ENCODE data around the gene TMCO2. TPM values are rescaled to one million over a fixed set of nuclear protein-coding genes. Genes with fewer than 3 reads are reported as not detected.

Gene TMCO2
- total RNA-seq, 4 donors from 2014 or later = not detected

DNA sequence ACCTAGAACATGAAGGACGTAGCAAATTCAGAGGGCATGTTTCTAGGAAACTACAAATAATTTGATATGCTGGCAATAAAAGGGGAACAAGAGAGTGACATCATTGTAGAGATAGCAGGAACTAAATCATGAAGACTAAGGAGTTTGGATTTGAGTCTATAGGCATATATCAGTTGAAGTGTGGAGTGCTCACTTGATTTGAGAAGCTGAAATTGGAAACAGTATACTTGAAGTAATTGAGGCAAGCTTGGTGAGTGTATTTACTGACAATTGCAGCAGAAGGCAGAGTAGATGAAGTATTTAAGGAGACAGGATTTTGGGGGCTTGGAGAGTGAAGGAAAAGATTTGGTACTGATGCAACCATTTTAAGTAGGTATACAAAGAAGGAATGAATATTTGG is 6.4 kb upstream of the TMCO2 start:
- 70 to 75% methylated on average over 1 of the region's 1 CpG for WGBS, 2 donors (ENCODE audit: low coverage in 1 of 2)

DNA sequence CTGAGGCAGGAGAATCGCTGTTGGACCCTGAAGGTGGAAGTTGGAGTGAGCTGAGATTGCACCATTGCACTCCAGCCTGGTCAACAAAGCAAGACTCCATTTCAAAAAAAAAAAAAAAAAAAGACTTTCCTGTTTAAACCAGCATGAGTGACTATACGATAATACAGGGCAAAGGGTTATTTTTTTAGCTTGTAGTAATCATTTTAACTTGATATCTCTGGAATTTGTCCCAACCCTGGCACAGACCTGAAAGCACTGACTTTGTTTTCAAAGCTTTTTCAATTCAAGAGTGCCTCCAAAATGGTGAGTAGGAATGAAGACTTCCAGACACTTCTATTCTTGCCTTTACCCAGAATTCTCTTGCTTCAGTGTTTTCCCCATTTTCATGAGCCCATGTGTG is 4.4 kb upstream of the TMCO2 start:
- H3K4me1 ChIP-seq = peaks cover 0 to 6% (median 0%) of the 10 kb centered on the region in 4 donors
- 57 to 60% methylated on average over 2 of the region's 2 CpGs for WGBS, 2 donors (ENCODE audit: low coverage in 1 of 2)
- no peak overlapping the region for H3K4me3 ChIP-seq
- DNase-seq = no peak
- no peaks in the 10 kb centered on the region for H3K36me3 ChIP-seq
- H3K27me3 ChIP-seq = no peaks in the 10 kb centered on the region
- intact Hi-C loops (cut with DNase I; ENCODE audit: low total_unique reads) = no loop called here
- TF ChIP-seq POLR2AphosphoS5 (IDR thresholded peaks at IDR 0.05) (no peak), POLR2A (IDR thresholded peaks at IDR 0.05) (no peak), EP300 (IDR thresholded peaks at IDR 0.05; ENCODE audit: low read depth) (no peak)
- TF ChIP-seq, protein P1, sequence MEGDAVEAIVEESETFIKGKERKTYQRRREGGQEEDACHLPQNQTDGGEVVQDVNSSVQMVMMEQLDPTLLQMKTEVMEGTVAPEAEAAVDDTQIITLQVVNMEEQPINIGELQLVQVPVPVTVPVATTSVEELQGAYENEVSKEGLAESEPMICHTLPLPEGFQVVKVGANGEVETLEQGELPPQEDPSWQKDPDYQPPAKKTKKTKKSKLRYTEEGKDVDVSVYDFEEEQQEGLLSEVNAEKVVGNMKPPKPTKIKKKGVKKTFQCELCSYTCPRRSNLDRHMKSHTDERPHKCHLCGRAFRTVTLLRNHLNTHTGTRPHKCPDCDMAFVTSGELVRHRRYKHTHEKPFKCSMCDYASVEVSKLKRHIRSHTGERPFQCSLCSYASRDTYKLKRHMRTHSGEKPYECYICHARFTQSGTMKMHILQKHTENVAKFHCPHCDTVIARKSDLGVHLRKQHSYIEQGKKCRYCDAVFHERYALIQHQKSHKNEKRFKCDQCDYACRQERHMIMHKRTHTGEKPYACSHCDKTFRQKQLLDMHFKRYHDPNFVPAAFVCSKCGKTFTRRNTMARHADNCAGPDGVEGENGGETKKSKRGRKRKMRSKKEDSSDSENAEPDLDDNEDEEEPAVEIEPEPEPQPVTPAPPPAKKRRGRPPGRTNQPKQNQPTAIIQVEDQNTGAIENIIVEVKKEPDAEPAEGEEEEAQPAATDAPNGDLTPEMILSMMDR (IDR thresholded peaks at IDR 0.05) = no peak
- no peak overlapping the region for H3K27ac ChIP-seq
- no peaks in the 10 kb centered on the region for H3K9me3 ChIP-seq
- in situ Hi-C loops (cut with MboI; ENCODE audit: low pct_ligation_motif_present in 1 of 4, low pct_unique_long_range_greater_than_20kb in 1 of 4, low sequenced_read_pairs in 3 of 4) = no loop called here

More for the DNA sequence above, 6.4 kb upstream of the TMCO2 start:
- TF ChIP-seq, protein P1 (IDR thresholded peaks at IDR 0.05) = no peak
- TF ChIP-seq POLR2AphosphoS5 (IDR thresholded peaks at IDR 0.05) (no peak), EP300 (IDR thresholded peaks at IDR 0.05; ENCODE audit: low read depth) (no peak), POLR2A (IDR thresholded peaks at IDR 0.05) (no peak)
- H3K4me1 ChIP-seq = peaks cover 0 to 6% (median 0%) of the 10 kb centered on the region in 4 donors
- H3K4me3 ChIP-seq = no peak overlapping the region
- no peak overlapping the region for H3K27ac ChIP-seq
- H3K27me3 ChIP-seq = no peaks in the 10 kb centered on the region
- H3K9me3 ChIP-seq = no peaks in the 10 kb centered on the region
- DNase-seq = no peak
- in situ Hi-C loops (cut with MboI; ENCODE audit: low pct_ligation_motif_present in 1 of 4, low pct_unique_long_range_greater_than_20kb in 1 of 4, low sequenced_read_pairs in 3 of 4) = no loop called here
- intact Hi-C loops (cut with DNase I; ENCODE audit: low total_unique reads) = no loop called here
- H3K36me3 ChIP-seq = peaks cover 0 to 20% (median 7%) of the 10 kb centered on the region in 4 donors

DNA sequence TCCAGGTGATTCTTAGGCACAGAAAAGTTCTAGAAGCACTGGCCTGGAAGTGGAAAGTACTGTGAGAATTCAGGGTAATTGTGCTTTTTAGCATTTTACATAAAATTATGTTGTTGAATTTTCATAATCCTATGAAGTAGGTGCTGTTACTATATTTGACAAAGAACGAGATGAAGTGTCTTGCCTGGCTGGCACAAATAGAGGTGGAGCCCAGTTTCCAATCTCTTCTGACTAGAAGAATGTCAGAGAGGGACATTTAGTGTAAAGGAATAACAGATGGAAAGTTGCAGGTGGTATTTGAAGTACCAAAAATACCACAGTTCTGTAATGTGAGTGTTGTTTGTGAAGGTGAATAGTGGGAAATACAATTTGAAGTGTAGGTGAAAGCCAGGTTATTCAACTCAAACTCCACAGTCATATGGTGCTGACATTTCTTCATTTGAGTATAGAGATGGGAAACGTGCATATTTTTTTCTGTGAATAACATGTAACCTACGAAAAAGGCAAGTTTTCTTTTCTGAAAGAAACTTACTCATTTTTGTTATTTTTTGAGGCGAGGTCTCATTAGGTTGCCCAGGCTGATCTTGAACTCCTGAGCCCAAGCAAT is 3.5 kb upstream of the TMCO2 start:
- no peak overlapping the region for H3K4me3 ChIP-seq
- DNase-seq = no peak
- WGBS, 2 donors (ENCODE audit: low coverage in 1 of 2) = 66 to 73% methylated on average over 4 of the region's 4 CpGs
- peaks cover 0 to 6% (median 0%) of the 10 kb centered on the region in 4 donors for H3K4me1 ChIP-seq
- in situ Hi-C loops (cut with MboI; ENCODE audit: low pct_ligation_motif_present in 1 of 4, low pct_unique_long_range_greater_than_20kb in 1 of 4, low sequenced_read_pairs in 3 of 4) (no loop called here), intact Hi-C loops (cut with DNase I; ENCODE audit: low total_unique reads) (no loop called here)
- no peak for TF ChIP-seq EP300 (IDR thresholded peaks at IDR 0.05; ENCODE audit: low read depth)
- H3K27me3 ChIP-seq = no peaks in the 10 kb centered on the region
- H3K27ac ChIP-seq = no peak overlapping the region
- no peaks in the 10 kb centered on the region for H3K36me3 ChIP-seq
- no peaks in the 10 kb centered on the region for H3K9me3 ChIP-seq

DNA sequence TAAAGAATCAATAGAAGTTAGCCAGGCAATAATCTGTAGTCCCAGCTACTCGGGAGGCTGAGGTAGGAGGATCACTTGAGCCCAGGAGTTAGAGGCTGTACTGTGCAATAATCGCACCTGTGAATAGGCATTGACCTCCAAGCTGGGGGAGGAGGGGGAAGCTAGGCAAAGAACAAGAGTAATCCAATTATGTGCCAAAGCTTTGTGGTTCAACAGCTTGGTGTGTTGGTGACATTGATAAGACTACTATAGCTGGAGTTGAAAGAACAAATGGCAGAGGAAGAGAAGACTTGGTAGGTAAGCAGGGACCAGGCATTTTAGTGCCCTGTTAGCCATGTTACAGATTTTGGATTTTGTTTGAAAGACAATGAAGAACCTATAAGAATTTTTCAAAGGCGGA is 2.1 kb upstream of the TMCO2 start:
- Histone ChIP-seq H3K36me3 (no peaks in the 10 kb centered on the region), H3K27me3 (no peaks in the 10 kb centered on the region), H3K27ac (no peak overlapping the region), H3K9me3 (no peaks in the 10 kb centered on the region), H3K4me3 (no peak overlapping the region), H3K4me1 (peaks cover 0 to 6% (median 0%) of the 10 kb centered on the region in 4 donors)
- DNase-seq = no peak
- in situ Hi-C loops (cut with MboI; ENCODE audit: low pct_ligation_motif_present in 1 of 4, low pct_unique_long_range_greater_than_20kb in 1 of 4, low sequenced_read_pairs in 3 of 4) (no loop called here), intact Hi-C loops (cut with DNase I; ENCODE audit: low total_unique reads) (no loop called here)
- WGBS, 2 donors (ENCODE audit: low coverage in 1 of 2) = 92 to 100% methylated on average over 3 of the region's 3 CpGs
- TF ChIP-seq, protein P1 (IDR thresholded peaks at IDR 0.05) = no peak
- TF ChIP-seq POLR2A (IDR thresholded peaks at IDR 0.05) = no peak
- TF ChIP-seq EP300 (IDR thresholded peaks at IDR 0.05; ENCODE audit: low read depth) = no peak
- no peak for TF ChIP-seq POLR2AphosphoS5 (IDR thresholded peaks at IDR 0.05)

DNA sequence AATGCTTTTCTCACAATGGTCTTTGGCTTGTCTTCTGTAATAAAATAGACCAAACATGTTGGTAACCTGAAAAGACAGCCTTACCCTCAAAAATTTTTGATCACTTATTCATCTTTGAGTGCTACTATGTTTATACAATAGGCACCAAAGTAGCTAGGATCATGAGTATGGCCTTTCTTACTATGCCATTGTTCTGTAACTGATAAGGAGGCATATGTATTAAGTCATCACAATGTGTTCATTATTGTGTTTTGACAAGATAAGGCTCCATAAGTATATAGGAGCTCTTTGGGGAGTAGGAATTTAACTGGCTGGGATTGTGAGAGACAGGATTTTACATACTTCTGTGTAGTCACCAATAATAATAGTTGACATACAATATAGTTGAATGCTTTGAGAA is 675 bp downstream of the TMCO2 start:
- Histone ChIP-seq H3K27ac (no peak overlapping the region), H3K27me3 (no peaks in the 10 kb centered on the region), H3K4me1 (peaks cover 0 to 6% (median 0%) of the 10 kb centered on the region in 4 donors), H3K9me3 (no peaks in the 10 kb centered on the region), H3K36me3 (no peaks in the 10 kb centered on the region), H3K4me3 (no peak overlapping the region)
- in situ Hi-C loops (cut with MboI; ENCODE audit: low pct_ligation_motif_present in 1 of 4, low pct_unique_long_range_greater_than_20kb in 1 of 4, low sequenced_read_pairs in 3 of 4) = no loop called here
- intact Hi-C loops (cut with DNase I; ENCODE audit: low total_unique reads) = no loop called here
- no peak for TF ChIP-seq POLR2A (IDR thresholded peaks at IDR 0.05)
- TF ChIP-seq, protein P1 (IDR thresholded peaks at IDR 0.05) = no peak
- no peak for TF ChIP-seq POLR2AphosphoS5 (IDR thresholded peaks at IDR 0.05)
- no peak for TF ChIP-seq EP300 (IDR thresholded peaks at IDR 0.05; ENCODE audit: low read depth)
- DNase-seq = no peak
